Stimulated activated CD4-positive, alpha-beta T cell treated with anti-CD3 and anti-CD28 coated beads, TNF-alpha, amount 100 ng/mL, for 48 hours (primary cell): ENCODE measurements around the gene LIPK.
"Not testable (repeated sequence)": the region's sequence is repeated elsewhere in the genome, so short reads cannot be mapped to it uniquely, and the experiment has no call there.

Source experiments
- DNase-seq, 3 donors: peaks; one replicate each; pipeline ENCODE4 v3.0.0-alpha.2; 2020; ENCODE audit warnings: low read depth in 3 of 3

Gene LIPK, protein sequence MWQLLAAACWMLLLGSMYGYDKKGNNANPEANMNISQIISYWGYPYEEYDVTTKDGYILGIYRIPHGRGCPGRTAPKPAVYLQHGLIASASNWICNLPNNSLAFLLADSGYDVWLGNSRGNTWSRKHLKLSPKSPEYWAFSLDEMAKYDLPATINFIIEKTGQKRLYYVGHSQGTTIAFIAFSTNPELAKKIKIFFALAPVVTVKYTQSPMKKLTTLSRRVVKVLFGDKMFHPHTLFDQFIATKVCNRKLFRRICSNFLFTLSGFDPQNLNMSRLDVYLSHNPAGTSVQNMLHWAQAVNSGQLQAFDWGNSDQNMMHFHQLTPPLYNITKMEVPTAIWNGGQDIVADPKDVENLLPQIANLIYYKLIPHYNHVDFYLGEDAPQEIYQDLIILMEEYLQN

DNA sequence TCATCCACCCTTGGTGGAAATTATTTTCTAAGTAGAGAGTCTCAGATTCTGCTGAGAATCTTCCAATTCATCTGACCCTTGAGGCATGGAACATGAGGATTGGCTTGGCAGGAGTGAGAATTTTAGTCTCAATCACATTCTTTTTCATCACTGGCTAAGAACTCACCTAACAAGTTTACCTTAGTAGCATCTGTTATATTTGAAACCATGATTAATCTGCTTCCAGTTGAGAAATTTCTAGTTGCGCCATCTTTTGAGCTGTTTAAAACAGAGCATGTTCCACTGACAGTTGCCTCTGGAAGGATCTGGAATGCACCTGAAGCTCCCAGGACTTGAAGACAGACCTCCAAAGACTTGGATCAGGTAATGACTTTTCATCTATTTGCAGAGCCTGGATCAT lies at the start of gene LIPK:
LIPK (plus strand) TSS at position 292 of the 400 bp plus-strand sequence. CDS start 18,295 bp downstream, outside the sequence.
- no peak for DNase-seq

DNA sequence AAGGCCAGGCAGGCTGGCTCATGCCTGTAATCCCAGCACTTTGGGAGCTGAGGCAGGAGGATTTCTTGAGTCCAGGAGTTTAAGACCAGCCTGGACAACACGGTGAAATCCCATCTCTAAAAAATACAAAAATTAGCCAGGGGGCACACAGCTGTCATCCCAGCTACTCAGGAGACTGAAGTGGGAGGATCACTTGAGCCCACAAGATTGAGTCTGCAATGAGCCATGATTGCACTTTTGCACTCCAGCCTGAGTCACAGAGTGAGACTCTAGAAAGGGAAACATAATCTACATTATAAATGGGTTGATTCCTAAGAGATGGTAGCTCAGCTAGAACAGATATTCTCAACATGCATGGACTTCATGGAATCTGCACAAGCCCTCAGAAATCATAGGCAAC lies 48.1 kb upstream of the LIPK start:
- no peak for DNase-seq

DNA sequence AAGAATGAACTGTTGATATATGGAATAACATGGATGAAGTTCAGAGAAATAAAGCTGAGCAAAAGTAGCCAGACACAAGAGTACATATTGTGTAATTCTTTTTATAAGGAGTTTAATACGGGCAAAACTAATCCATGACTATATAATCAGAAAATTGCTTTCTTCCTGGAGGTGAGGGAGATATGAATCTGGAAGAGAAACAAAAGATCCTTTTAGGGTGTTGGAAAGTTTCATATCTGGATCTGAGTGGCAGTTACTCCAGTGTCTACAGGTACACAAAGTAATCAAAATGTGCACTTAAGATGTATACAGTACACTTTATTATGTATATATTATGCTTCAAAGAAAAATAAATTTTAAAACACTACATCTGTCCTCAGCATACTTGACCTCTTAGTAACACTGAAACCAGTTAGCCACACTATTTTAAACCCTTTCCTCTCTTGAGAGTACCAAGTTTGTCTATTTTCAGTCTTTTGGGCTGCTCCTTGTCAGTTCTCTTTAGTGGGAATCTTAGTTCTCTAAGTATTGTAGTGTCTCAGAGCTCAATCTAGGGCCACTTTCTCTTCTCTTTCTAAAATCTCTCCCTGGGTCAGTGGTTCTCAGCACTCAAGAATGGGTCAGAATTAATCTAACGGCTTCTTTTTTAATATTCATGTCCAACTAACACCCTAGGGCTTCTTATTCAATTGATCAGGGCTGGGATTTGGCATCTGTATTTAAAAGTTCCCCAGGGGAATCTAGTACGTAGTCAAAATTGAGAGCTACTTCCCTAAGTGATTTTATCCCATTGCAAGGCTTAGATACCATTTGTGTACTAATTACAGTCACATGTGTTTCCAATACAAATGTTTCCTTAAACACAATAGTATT lies 46.1 kb upstream of the LIPK start:
- DNase-seq, result no peak

DNA sequence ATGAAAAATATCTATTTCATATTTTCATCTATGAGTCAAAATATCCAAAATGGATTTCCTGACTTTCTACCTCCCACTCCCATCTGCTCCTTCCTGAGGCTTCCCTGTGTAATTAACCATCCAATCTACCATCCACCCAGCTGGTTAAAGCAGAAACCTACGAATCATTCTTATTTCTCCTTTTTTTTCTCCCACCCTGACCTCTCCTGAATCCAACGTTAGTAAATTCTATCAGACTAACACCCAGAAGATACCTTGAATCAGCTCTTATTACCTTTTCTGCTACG lies 45.5 kb upstream of the LIPK start:
- no peak for DNase-seq

DNA sequence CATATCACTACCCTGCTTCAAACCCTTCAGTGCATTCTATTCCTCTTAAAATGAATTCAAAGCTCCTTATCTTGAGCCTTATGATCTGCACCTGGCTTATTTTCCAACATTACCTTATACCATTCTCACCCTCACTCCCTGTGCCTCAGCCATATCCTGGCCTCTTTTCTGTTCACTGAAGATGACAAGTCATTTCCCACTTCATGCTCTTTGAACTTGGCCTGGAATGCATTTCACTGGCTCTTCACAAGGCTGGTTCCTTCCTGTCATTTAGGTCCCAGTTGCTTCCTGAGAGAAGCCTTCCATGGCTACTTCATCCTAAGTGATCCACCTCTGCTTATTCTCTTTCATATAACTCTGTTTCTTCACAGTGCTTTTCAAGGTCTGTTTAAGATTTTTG lies 45.0 kb upstream of the LIPK start:
- DNase-seq, result no peak

DNA sequence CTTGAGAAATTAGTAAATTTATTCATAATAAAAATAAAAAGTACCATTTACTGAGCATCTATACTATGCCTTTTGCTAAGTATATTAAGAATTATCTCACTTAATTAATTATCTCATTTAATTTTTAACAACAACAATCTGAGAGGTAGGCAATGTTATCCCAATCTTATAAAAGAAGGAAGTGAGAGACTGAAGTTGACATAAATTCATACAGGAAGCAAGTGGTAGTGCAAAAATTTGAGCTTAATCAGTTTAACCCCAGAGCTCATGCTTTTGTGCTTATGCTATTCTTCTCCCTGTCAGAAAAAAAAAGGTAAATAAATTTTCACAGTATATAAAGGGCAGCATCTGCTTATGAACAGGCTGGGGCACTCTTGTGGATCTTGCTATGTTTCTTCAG lies 44.5 kb upstream of the LIPK start:
- no peak for DNase-seq

DNA sequence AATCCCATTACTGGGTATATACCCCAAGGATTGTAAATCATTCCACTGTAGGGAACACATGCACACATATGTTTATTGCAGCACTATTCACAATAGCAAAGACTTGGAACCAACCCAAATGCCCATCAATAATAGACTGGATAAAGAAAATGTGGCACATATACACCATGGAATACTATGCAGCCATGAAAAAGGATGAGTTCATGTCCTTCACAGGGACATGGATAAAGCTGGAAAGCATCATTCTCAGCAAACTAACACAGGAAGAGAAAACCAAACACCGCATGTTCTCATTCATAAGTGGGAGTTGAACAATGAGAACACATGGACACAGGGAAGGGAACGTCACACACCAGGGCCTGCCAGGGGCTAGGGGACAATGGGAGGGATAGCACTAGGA lies 42.9 kb upstream of the LIPK start:
- not testable (repeated sequence) for DNase-seq

DNA sequence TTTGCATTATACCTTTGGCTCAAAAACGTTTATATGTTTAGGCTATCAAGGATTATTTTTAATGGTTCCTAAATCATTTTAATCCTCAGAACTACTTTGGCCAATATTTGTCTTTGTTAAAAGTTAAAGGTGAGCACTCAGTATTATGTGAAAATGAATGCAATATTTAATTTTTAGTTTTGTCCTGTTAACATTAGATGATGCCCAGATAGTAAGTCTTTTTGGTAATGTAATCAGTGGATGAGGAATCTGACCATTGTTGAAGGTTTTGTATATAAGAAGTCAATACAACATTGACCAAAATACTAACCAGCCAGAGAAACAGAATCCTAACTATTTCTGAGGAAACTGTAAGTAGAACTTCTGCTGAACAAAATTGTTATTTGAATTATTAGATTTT lies 41.9 kb upstream of the LIPK start, which contains the start of gene LIPF:
LIPF (plus strand) TSS at position 301 of the 400 bp plus-strand sequence. CDS start 2,856 bp downstream, outside the sequence.
- no peak for DNase-seq

DNA sequence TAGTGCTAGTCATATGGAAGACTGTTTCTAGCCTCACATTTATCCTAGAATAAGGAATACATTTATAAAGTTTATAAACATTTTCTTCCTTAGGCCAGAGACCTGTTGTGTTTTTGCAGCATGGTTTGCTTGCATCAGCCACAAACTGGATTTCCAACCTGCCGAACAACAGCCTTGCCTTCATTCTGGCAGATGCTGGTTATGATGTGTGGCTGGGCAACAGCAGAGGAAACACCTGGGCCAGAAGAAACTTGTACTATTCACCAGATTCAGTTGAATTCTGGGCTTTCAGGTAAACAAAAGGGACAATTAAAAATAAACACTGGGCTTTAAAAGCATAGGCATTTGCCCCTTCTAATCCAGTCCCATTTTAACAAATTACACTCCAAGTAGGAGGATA lies 37.6 kb upstream of the LIPK start:
- no peak for DNase-seq

DNA sequence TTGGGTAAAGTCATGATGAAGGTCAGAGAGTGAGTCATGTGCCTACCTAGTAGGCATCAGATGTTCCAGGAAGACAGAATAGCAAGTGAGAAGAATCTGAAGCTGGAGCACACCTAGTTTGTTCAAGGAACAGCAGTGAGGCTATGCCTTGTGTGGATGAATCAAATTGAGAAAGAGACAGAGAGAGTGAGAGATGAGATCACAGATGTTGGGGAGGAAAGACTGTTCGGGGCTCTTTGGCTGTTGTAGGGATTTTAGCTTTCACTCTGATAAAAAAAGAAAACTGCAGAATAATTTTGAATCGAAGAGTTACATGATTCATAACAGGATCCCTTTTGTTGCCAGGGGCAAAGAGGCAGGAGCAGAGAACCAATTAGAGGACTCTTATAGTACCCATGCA lies 35.6 kb upstream of the LIPK start:
- DNase-seq, result peak in 2 of 3 donors; percentile 1 to 19

DNA sequence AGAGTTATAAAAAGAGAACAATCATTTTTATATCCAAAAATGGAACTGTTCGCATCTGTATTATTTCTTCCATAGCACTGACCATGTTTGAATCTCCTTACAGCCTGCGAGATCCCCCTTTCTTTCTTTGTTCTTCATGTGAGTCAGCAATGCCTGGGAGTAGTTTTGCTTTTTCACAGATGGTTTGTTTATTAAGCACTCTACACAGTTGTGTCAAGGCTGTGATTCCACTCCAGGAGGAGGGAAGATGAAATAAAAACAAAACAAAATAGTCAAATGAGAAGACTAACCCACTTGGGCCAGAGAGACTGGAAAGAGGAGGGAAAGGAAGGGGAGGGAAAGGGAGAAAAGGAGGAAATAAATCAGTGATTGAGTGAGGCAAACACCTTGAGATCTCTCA lies 34.0 kb upstream of the LIPK start:
- DNase-seq, result no peak

DNA sequence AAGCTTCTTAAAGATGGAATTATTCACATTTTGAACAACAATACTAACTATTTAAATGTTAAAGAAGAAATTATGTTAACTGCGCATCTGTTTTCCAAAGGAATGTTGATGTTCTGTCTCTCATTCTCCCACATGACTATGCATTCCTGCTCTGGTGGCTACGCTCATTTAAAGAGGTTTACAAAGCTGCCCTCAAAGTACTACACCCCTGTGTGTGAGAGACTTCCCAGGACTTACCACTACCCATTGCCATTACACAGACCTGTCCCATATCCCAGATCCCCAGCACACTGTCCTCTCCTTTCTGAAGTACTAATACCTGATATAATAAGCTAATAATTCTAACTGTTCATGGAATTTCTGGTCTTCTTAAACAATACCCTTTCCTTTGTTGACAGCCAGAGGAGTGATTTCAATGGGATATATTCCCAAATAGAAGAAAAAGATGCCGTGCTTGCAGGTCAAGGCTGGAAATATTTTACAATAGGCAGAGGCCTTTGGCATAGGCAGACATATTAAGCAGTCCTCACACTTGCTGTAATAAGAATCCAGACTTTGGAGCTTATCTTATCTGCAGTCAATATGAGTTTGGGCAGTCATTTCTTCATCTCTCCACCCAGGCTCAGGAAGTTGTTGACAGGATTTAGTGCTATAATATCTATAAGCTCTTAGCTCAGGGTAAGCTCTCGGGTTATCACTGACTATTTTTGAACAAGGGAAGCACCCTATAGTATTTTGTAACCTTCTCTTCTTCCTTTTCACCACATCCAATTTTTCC lies 29.6 kb upstream of the LIPK start:
- no peak for DNase-seq

DNA sequence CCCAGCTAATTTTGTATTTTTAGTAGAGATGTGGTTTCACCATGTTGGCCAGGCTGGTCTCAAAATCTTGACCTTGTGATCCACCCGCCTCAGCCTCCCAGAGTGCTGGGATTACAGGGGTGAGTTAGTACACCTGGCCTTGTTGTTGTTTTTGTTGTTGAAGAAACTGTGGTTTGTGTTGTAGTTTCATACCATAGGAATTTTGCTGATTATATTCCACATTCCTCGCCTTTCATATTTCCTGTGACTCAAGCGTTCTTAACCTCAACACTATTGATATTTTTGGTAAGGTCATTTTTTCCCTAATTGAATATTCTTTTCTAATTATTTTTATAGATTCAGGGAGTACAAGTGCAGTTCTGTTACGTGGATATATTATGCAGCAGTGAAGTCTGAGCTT lies 25.1 kb upstream of the LIPK start:
- DNase-seq, result no peak

DNA sequence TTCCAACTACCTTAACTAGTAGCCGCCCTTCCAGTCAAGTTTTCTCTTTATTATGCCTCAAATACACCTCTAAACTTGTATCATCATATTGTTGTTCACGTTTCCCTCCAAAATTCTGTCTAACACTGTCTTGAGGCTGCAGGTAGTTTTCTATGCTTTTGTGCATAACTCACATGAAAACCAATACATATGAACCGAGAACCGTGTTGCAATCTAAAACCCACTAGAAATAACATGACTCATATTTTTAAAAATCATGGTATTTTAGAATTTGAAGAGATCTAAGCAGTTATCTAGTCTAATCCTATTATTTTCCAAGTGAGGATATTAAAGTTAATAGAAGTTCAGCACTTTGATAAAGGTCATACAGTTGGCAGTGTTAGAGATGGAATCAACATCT lies 23.6 kb upstream of the LIPK start:
- no peak for DNase-seq

DNA sequence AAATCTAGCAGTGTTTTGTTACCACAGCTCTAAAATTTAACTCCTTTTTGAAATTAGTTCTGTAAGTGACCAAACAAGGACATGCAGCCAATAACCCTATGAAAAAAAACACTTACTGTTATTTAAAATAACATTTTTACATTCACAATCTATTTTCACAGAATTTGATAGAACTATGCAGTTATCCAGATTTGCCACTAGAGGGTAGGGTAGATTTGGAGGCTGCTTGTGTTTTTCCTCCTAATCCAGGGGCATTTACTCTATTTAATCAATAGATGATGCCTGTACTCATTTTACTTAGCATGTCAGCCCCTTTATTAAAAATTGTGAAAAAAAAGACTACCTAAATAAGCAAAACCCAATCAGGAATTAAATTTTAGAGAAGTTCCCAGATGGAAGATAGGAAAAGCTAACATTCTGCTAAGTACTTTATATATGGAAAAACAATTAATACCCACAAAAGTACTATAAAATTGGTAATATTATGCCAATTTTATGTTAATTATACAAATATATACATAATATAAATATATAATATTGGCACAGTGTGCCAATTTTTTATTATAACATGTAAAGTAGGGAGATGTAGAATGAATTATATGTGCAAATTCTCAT lies 18.1 kb upstream of the LIPK start:
- no peak for DNase-seq

DNA sequence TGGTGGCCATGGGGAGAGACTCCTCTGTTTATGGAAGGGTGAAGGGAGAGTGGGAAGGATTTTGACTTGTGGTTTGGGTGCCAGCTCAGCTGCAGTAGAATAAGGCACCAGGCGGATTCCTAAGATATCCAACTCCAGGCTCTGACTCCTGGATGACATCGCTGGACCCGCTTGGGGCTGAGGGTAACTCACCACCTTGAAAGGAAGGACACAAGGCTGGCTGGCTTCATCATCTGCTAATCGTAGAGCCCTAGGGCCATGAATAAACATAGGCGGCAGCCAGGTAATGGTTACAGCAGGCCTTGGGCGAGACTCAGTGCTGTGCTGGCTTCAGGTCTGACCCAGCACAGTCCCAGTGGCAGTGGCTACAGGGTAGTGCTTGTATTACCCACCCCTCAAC lies 16.7 kb upstream of the LIPK start:
- DNase-seq, result no peak

DNA sequence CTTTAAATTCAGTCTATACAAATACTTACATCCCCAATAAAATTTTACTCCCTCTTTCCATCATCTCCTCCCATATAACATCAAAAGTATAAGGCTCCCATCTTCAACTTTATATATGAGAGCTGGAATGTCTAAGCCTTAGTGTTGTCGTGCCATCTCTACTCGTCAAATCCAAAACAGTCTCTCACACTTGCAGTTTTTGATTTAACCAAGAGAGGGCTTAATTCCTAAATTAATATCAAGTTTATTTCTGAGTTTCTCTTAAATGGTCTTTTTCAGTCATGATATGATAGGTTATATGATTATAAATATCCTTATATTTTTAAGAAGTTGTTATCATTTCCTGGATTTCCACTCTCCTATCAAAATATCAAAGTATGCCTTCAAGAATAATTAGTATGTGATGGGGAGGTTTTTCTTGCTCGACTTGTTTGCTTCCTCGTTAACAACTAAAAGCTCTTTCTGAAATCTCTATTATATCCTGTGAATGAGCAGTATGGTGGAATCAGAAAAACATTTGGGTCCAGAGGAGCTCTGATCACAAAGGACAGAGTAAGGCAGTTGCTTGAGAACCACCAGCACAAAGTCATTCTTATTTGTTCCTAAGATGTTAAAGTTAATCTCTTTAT lies 12.5 kb upstream of the LIPK start:
- DNase-seq, result no peak

DNA sequence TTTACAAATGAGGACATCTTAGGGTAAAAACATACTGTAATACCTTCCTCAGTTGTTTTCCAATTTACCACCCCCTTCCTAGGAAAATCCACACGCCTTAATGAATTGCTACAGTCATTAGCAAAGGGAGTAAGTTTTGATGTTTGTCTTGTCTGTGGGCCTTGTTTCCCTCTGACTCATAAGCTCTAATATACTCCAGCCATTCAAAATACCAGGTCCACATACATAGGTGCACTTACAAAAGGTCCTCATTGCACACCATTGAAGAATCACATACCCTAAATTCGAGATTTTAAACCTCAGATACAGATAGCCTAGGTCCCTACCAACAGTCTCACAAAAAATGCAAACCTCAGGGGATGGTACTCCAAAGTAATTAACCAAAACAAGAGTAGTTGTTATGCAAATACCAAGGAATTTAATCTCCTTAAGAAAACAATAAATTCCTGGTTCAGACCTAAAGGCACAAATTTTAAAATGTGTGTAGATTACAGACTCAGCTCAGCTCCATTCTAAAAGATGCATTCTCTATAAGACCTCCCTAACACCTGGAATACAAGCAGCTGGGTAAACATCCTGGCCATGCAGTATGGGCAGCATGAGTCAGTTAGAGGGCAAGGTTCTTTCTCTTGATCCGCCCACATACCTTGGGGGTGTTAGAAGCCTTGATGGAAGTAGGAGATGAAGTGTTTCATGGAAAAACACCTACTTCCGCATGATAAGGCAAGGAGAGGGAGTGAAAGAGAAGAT lies 3.0 kb upstream of the LIPK start:
- DNase-seq, result no peak

DNA sequence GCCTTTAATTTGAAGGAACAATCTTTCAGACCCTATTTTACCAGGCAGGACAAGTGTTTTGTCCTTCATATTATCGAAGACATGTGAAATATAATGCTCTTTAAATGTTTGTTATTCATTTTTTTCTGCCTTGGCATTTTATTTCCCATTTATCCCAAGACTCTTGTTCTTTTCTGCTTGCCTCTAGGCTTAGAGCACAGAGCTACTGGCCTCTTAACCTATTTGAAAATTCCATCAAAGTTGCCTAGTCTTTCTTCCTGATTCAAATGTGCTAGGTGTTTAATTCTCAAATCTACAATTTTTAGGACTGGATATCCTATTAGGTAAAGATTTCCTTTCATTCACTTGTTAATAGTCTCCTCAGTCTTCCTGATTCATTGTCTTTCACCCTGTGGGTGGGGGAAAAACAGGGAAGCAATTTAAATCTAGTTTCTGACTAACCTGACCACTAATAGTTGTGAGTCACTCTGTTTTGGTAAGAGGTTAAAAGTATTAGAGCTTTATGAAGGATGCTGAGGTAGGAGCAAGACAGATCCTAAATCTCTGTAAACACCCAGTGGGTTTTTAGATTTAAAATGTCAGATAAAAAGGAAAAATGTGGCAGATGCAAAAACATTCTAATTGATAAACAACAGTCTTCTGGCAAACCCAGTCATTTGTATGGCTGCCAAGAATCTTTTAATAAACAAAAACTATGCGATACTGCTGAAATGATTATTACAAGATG lies 1.5 kb downstream of the LIPK start:
- DNase-seq, result no peak

DNA sequence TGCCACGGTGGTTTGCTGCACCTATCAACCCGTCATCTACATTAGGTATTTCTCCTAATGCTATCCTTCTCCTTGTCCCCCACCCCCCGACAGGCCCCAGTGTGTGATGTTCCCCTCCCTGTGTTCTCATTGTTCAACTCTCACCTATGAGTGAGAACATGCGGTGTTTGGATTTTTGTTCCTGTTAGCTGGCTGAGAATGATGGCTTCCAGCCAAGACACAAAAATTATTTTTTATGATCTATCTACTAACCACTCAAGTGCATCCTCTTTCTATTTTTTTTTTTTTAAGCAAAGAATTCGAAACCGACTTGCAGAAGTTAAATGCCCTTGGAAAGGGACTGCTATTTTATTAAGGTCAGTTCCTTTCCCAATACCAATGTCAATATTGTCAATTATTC lies 3.3 kb downstream of the LIPK start:
- not testable (repeated sequence) for DNase-seq
